Adrenal gland (tissue), 5 donors: ENCODE data around the gene S100A1.

ENCODE experiments used
- POLR2A ChIP-seq, 2 donors: fragments of 450-650 bp; IDR thresholded peaks; one replicate each; pipeline ENCODE4 v1.6.1; 2017; ENCODE audit warnings: antibody characterized with exemption in 2 of 2, mild to moderate bottlenecking in 2 of 2, moderate library complexity in 1 of 2
- TF ChIP-seq, protein P1 (sequence below), 6 experiments: fragments of 450-650 bp in 4 of 6; fragments of 200-600 bp in 2 of 6; sonication (generic) in 1 of 6; IDR thresholded peaks; 1 replicate in 5 of 6; 2 replicates in 1 of 6; pipeline versions ENCODE4 v1.5.1 to v1.8.0; 2016 to 2021; ENCODE audit warnings: antibody characterized with exemption in 6 of 6, mild to moderate bottlenecking in 2 of 6, moderate library complexity in 1 of 6
- donor health status: DM: no; HTN: no; CAD: no.

DNA sequence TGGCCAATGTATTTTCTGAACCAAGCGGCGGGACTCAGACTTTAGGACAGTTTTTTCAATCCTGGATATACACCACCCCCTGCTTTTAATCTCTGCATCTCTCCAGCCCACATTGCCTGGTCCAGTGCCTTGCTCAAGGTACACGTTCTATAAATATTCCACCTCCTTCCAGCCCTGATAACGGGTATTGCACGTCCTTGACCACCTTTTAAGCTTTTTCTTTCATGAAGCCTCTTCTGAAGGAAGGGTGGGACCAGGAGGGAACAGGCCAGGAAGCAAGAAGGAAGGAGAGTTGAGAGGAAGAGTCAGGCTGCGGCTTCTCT is 18.7 kb upstream of the S100A1 start:
- TF ChIP-seq, protein P1, sequence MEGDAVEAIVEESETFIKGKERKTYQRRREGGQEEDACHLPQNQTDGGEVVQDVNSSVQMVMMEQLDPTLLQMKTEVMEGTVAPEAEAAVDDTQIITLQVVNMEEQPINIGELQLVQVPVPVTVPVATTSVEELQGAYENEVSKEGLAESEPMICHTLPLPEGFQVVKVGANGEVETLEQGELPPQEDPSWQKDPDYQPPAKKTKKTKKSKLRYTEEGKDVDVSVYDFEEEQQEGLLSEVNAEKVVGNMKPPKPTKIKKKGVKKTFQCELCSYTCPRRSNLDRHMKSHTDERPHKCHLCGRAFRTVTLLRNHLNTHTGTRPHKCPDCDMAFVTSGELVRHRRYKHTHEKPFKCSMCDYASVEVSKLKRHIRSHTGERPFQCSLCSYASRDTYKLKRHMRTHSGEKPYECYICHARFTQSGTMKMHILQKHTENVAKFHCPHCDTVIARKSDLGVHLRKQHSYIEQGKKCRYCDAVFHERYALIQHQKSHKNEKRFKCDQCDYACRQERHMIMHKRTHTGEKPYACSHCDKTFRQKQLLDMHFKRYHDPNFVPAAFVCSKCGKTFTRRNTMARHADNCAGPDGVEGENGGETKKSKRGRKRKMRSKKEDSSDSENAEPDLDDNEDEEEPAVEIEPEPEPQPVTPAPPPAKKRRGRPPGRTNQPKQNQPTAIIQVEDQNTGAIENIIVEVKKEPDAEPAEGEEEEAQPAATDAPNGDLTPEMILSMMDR (IDR thresholded peaks at IDR 0.05) = no peak
- no peak for TF ChIP-seq POLR2A (IDR thresholded peaks at IDR 0.05)
